GM18508 (cell line): ENCODE measurements around the gene GPR143.

ENCODE experiments used
- ATAC-seq: cut with Tn5 transposase; IDR thresholded peaks from one replicate; pipeline ENCODE4 v1.9.1; 2021; ENCODE audit warnings: moderate number of reproducible peaks; ENCODE audit not compliant: insufficient read depth, unreplicated experiment

GPR143 gene

GRCh38 chrX:9677098-9677739 lies 88.4 kb downstream of the GPR143 start:
- ATAC-seq: peak; percentile 98

GRCh38 chrX:9676738-9677097 lies 88.9 kb downstream of the GPR143 start:
- ATAC-seq: no peak

- ATAC-seq: no peak
These were observed 89.3 kb downstream of the GPR143 start for GRCh38 chrX:9676306-9676705.
